GM19468 (cell line): Measurements from ENCODE around the gene PLXNA1.

Experiments used
- ATAC-seq: cut with Tn5 transposase; IDR thresholded peaks from one replicate; pipeline ENCODE4 v1.9.1; 2021; ENCODE audit warnings: mild to moderate bottlenecking, moderate library complexity, moderate number of reproducible peaks; ENCODE audit not compliant: unreplicated experiment; ENCODE audit errors: extremely low read depth

The PLXNA1 gene

DNA sequence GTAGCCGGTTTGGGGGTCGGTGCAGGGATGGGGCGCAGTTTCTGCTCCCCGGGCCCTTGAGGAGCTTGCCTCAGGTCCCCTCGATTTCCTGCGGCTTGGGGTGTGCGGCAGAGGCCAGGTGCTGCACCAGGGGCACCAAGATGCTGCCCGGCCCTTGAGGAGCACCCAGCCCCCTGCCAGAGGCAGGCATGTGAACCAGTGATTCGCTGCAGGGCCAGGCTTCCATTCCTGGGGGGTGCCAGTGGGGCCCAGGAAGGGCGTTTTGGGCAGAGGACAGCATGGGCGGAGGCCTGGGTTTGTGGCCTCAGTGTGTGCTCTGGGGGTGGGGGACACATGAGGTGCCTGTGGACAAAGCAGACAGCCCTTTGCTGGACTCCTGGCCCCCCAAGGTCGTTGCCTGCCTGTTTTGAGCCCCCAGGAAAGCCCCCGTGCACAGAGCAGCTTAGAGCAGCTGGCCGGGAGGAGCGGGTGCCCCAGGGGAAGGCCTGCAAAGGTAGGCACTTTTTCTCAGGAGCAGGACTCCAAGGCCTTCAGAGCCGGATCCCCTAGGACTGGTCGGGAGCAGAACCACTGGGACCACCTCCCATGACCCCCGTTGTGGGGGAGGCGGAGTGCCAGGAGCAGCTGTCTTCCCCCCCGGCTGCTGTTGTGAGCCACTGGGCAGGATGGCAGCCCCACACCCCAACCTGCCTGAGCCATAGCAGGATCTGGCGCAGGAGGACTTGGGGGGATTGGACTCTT, 1.6 kb downstream of the PLXNA1 start:
- no peak for ATAC-seq

GRCh38 chr3:126985132-126985985, 2.4 kb downstream of the PLXNA1 start:
- ATAC-seq: no peak

GRCh38 chr3:126986001-126986400, 3.1 kb downstream of the PLXNA1 start:
- no peak for ATAC-seq

GRCh38 chr3:126987129-126987528, 4.2 kb downstream of the PLXNA1 start:
- ATAC-seq: no peak

- no peak for ATAC-seq
Observed at GRCh38 chr3:126987596-126987995, 4.7 kb downstream of the PLXNA1 start.

GRCh38 chr3:126988451-126989021, 5.6 kb downstream of the PLXNA1 start:
- ATAC-seq: no peak

DNA sequence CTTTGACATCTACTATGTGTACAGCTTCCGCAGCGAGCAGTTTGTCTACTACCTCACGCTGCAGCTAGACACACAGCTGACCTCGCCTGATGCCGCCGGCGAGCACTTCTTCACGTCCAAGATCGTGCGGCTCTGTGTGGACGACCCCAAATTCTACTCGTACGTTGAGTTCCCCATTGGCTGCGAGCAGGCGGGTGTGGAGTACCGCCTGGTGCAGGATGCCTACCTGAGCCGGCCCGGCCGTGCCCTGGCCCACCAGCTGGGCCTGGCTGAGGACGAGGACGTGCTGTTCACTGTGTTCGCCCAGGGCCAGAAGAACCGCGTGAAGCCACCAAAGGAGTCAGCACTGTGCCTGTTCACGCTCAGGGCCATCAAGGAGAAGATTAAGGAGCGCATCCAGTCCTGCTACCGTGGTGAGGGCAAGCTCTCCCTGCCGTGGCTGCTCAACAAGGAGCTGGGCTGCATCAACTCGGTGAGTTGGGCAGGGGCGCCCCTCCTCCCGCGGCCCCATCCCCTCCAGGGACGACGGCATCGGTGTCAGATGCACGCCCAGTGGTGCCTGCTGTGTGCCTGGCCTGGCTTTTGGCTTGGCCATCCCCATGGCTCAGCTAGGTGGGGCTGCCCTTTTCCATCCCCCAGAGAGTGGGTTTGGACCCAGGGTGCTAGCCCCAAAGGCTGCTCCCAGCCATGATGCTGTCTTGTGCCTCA, 6.6 kb downstream of the PLXNA1 start:
- ATAC-seq: no peak

- no peak for ATAC-seq
Observed at GRCh38 chr3:126990024-126990700, 7.2 kb downstream of the PLXNA1 start.

DNA sequence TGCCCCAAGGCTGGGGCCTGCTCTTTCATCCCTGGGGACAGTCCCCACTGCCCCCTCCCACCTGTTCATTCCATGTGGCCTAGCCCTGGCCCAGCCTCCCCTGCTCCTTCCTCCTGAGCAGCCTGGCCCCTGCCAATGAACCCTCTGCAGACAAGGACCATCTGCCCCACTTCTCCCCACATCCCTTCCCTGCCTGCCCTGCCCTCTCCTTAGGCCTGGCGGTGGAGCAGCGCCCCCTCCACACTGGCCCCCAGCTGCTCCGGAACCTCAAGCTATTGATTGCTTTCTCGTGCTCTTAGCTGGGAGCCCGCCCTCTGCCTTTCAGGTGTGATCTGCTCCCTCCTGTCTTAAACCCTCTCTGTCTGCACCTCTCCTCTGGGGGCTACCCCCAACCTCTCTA, 8.0 kb downstream of the PLXNA1 start:
- ATAC-seq: no peak

- no peak for ATAC-seq
Observed at GRCh38 chr3:126991366-126992200, 8.7 kb downstream of the PLXNA1 start.

- no peak for ATAC-seq
Observed at GRCh38 chr3:126992216-126992615, 9.3 kb downstream of the PLXNA1 start.

DNA sequence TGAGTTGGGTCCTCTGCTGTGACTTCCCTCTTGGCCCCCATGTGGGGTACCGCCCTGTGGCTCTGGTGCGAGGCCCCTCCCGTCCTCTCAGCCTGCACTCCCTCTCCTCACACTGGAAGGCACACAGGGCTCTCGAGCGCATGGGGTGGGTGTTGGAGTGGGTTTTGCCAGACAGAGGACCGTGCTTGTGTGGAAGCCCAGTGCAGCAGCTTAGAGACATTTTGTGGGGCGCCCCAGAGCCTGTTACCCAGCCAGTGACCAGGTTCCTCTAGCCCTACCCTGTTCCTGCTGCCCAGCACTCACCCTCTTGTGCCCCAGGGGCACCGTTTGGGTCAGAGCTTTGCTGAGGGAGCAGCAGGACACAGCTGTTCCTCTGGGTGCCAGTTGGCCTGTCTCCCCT, 9.9 kb downstream of the PLXNA1 start:
- ATAC-seq: no peak

DNA sequence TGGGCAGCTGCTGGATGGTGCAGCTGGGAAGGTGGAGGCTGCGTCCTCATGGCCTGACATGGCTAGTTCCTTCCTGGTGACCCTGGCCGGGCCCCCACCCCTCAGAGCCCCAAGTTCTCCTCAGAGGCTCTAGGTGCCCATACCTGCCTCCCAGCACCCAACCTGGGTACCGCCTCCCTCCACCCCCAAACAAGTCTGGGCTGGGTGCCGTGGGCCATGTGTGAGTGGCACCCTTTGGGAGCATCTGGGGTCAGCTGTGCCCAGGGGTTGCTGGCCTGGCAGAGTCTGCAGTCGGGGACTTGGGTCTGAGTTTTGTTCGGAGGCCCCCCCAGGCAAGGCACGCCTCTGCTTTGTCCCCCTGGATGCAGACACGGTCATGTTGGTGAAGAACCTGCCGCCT, 10.5 kb downstream of the PLXNA1 start:
- ATAC-seq: no peak

DNA sequence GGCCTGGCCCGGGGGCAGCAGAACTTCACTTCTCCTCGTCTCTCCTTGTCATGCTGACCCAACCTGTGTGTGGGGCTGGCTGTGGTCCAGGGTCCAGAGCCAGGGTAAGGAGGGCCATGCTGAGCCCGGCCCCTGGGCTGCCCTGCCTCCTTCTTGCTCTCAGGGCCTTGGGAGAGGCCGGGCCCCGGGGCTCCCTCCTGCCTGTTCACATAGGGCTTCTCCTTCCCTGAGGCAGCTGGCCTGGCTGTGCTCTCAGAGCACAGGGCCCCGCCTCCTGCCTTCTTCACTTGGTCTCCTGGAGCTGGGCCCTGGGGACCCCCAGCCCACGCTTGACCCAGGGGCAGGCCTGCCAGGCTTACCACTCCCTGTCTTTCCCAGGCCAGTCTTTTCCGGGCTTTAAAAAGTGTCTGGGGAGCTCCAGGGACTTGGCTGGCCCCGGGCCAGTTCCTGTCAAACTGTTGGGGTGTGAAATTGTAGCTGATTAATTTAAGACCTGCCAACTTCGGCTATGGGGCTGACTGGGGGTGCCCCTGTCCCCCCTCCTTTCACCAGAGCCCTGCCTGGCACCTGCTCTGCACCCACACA, 11.8 kb downstream of the PLXNA1 start:
- ATAC-seq: no peak

DNA sequence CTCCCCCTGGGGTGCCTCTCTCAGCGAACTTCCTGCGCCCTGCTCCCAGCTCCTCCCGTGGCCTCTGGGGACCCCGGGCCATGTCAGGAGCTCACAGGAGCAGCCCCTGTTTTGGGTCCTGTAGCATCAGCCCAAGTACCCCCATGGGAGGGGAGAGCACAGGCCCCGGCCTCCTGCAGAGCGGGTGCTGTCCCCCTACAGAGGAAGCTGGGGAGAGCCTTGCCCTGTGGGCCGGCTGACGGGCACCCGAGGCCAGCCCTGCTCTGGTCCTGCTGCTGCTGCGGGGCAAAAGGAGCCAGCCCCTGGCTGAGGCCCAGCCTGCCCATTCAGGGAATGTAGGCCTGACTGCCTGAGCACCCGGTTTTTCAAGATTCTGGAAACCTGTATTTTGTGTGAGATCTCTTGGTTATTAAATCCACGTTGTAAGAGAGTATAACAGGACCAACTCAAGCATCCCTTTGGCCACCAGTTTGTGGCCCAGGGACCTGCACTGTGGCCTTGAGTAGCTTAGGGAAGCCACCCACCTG, 12.4 kb downstream of the PLXNA1 start:
- no peak for ATAC-seq

- ATAC-seq: no peak
Observed at GRCh38 chr3:126995926-126996512, 13.1 kb downstream of the PLXNA1 start.

DNA sequence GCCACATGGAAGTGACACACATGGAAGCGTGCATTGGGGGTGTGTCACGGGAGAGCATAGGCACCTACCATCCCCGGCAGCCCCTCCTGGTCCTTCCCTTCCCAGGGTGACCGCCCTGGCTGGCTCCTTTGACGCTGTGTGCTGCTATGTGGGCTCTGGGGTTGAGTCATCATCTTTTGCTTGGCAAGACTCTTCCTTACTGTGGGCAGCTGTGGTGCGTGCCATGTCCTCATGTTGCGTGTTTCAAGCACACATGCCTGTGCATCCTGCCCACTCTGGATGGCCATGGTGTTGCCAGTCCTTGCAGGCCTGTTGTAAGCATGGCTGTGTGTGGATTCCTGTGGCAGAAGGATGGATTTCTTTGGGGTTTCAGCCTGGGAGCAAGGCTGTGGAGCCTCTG, 14.0 kb downstream of the PLXNA1 start:
- no peak for ATAC-seq

DNA sequence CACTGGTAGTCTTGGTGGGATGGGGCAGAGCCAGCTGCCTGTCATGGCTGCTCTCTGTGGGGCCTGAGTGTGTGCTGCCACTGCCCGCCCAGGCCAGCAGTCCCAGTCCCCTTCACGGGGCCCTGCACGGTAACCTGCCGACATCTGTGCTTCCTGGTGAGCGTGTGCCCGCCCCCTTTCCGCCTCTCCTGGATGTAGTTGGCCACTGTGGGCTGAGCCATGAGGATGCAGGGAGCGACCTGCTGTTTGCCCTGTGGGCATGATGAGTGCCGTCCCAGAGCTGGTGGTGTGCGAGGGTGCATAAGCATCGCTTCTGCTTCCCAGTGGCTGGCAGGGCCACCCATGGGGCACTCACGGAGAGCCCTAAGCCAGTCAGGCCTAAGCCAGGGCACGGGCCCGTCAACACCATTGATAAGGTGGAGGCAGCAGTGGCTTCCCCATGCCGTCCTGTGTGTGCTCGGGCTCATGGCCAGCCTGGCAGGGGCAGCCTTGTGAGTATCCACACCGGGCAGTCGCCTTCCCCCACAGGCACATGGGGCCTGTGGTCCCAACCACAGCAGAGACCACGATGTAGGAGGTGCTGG, 14.6 kb downstream of the PLXNA1 start:
- ATAC-seq: no peak
